D721Med (cell line): ENCODE measurements around the gene PROCA1.

Experiments used
- DNase-seq: peaks from one replicate; pipeline ENCODE4 v3.0.0; 2011; ENCODE audit warnings: low spot score; ENCODE audit not compliant: insufficient read length
- FAIRE-seq: peaks from 2 replicates; lab custom pipeline; 2011; peaks lifted over from hg19 to GRCh38; lab: Jason Lieb, UNC
- CTCF ChIP-seq: IDR thresholded peaks from 2 replicates; pipeline ENCODE4 v1.5.1; 2012; ENCODE audit warnings: mild to moderate bottlenecking, control low read depth; ENCODE audit not compliant: insufficient read depth; ENCODE audit errors: missing control alignments

The PROCA1 gene

GRCh38 chr17:28685366-28685765, 26.3 kb downstream of the PROCA1 start:
- FAIRE-seq (no peak), DNase-seq (no peak)

GRCh38 chr17:28684963-28685362, 26.7 kb downstream of the PROCA1 start:
- DNase-seq (no peak), FAIRE-seq (no peak)

More at GRCh38 chr17:28685366-28685765, 26.3 kb downstream of the PROCA1 start:
- no peak for TF ChIP-seq CTCF

GRCh38 chr17:28682655-28683054, 29.0 kb downstream of the PROCA1 start:
- DNase-seq (no peak), FAIRE-seq (no peak)
- TF ChIP-seq CTCF = no peak

More at GRCh38 chr17:28684963-28685362, 26.7 kb downstream of the PROCA1 start:
- peak; percentile 58 for TF ChIP-seq CTCF

- peak; percentile 41 for TF ChIP-seq CTCF
- no peak for FAIRE-seq
- DNase-seq = no peak
These were observed 35.7 kb downstream of the PROCA1 start for GRCh38 chr17:28675980-28676379.

GRCh38 chr17:28675490-28675889, 36.2 kb downstream of the PROCA1 start:
- DNase-seq (no peak), FAIRE-seq (no peak)
- no peak for TF ChIP-seq CTCF

- TF ChIP-seq CTCF = no peak
- no peak for DNase-seq
- no peak for FAIRE-seq
These were observed 41.8 kb downstream of the PROCA1 start for GRCh38 chr17:28669918-28670317.

- DNase-seq (no peak), FAIRE-seq (no peak)
- no peak for TF ChIP-seq CTCF
These were observed 43.8 kb downstream of the PROCA1 start for GRCh38 chr17:28667870-28668269.
